Fibroblast of the aortic adventitia (primary cell): ENCODE data around the gene SLC7A8. TPM values are rescaled to one million over a fixed set of nuclear protein-coding genes. Genes with fewer than 3 reads are reported as not detected.

Experiments used
- DNase-seq: peaks from one replicate; pipeline ENCODE4 v3.0.0-alpha.2; 2010; ENCODE audit warnings: low read depth
- H3K4me3 ChIP-seq: 2 replicates; pipeline ENCODE4 v1.5.1; 2011; ENCODE audit warnings: low read depth, mild to moderate bottlenecking, control low read depth, low read length, moderate library complexity
- total RNA-seq: library from RNA; depleted of rRNA; stranded (reverse); fragments of >200 nt; gene quantifications from 2 replicates; pipeline ENCODE4 v1.2.3, GENCODE V29; 2012; ENCODE audit warnings: low replicate concordance
- TF ChIP-seq, protein P1 (sequence below): IDR thresholded peaks from 2 replicates; pipeline ENCODE4 v1.5.1; 2011; ENCODE audit warnings: mild to moderate bottlenecking, low read length, control low read depth, inconsistent platforms; ENCODE audit not compliant: insufficient read depth

SLC7A8 gene
- total RNA-seq, 1 donor = 11.7 TPM

DNA sequence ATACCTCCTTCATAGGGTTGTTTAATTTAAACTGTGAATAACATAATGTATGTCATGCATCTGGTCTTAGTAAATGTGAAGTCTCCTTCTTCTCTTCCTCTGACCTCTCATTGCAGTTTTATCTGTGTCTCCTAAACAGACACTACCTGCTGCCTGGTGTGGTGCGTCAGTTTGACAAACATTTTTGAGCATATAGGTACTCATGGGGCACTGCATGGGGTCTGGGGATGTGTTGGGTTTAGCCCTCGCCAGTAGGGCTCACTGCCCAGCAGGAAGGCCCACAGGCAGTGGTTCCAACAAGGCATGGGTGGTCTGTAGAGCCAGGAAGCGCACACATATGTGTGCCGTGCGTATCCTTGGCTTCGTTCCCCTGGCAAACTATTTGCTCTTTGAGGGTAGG, 61.4 kb downstream of the SLC7A8 start:
- no peak overlapping the region for H3K4me3 ChIP-seq
- no peak for DNase-seq
- TF ChIP-seq, protein P1, sequence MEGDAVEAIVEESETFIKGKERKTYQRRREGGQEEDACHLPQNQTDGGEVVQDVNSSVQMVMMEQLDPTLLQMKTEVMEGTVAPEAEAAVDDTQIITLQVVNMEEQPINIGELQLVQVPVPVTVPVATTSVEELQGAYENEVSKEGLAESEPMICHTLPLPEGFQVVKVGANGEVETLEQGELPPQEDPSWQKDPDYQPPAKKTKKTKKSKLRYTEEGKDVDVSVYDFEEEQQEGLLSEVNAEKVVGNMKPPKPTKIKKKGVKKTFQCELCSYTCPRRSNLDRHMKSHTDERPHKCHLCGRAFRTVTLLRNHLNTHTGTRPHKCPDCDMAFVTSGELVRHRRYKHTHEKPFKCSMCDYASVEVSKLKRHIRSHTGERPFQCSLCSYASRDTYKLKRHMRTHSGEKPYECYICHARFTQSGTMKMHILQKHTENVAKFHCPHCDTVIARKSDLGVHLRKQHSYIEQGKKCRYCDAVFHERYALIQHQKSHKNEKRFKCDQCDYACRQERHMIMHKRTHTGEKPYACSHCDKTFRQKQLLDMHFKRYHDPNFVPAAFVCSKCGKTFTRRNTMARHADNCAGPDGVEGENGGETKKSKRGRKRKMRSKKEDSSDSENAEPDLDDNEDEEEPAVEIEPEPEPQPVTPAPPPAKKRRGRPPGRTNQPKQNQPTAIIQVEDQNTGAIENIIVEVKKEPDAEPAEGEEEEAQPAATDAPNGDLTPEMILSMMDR = no peak

GRCh38 chr14:23121361-23121771, 62.1 kb downstream of the SLC7A8 start:
- H3K4me3 ChIP-seq = no peak overlapping the region
- peak; percentile 84 for DNase-seq
- TF ChIP-seq, protein P1 = no peak

- H3K4me3 ChIP-seq = no peak overlapping the region
- TF ChIP-seq, protein P1 = peak; percentile 99
- DNase-seq = peak; percentile 88
Measured at GRCh38 chr14:23120541-23121251, 62.8 kb downstream of the SLC7A8 start.

DNA sequence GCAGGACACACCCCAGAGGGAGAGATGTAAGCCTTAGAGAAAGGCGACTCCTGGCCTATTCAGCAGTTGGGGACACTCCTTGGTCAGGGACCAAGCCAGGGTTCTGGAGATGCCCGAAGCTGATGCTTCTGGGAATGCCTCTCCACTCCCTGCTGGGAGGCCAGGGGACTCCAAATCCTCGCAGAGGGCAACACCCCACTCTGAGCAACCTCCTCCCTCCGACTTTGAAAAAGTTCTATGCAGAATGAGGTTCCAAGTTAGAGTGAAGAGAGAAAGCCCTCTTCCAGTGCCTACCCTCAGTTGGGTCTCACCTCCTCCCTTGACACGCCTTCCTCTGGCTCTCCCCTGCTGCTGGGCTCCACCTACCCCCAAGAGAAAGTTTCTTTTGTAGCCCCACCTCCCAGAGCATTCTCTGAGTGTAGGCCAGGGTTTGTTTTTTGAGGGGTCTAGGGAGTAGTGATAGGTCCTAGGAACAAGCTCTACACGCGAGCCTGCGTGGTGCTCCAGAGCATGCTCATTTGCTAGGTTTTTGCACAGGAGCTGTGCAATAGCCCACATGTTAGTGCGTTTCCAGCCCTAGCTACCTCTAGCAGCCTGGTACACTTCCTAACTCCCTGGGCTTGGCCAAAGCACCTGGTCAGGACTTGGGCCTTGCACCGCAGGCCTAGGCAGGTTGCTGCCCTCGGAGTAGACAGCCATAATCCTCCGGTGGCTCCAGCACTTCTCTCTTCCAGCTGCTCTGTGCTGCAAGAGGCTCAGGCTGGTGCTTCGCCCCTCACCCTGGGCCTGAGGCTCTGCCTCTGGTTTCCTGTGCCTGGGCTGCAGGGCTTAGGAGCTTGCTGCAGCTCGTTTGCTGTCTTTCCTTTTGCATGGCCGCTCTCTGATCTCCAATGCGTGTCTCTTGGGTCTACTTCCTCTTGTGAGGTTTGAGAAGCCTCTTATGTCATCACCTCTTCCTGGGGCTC, 63.8 kb downstream of the SLC7A8 start:
- no peak overlapping the region for H3K4me3 ChIP-seq
- no peak for DNase-seq
- TF ChIP-seq, protein P1 = no peak

- no peak for DNase-seq
- no peak within 1 kb of the TSS for H3K4me3 ChIP-seq
- TF ChIP-seq, protein P1 = no peak
Measured at GRCh38 chr14:23118506-23119362, 64.7 kb downstream of the SLC7A8 start, which contains the start of gene CEBPE. TSS of gene CEBPE (minus strand) at chr14:23119255. CDS start at chr14:23119091, 164 bp downstream.

DNA sequence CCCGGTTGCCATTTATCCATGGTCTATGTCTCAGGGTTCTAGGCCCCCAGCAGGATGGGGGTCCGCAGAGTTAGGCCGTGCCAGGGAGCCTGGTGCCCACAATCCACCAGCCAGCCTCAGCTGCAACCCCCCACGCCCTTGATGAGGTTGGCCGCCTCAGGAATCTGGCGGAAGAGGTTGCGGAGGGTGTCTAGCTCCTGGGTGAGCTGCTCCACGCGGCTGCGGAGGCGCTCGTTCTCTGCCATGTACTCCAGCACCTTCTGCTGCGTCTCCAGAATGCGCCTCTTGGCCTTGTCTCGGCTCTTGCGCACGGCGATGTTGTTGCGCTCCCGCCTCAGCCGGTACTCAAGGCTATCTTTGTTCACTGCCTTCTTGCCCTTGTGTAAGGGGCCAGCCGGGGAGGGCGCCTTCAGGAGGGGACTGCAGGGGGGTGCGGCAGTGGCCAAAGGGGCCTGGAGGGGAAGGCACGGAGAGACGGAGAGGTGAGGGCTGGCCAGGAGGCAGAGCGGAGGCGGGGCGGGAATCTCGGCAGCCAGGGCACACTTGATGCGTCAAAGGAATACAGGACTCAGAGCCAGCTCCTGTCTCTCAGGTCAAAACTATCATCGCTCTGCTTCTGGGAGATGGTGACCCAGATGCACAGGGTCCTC, 66.0 kb downstream of the SLC7A8 start:
- DNase-seq = no peak
- TF ChIP-seq, protein P1 = no peak
- no peak overlapping the region for H3K4me3 ChIP-seq
